HG02610 (cell line): ENCODE results near the gene PALD1.

Experiments
- ATAC-seq: cut with Tn5 transposase; IDR thresholded peaks from one replicate; pipeline ENCODE4 v1.9.1; 2021; ENCODE audit warnings: mild to moderate bottlenecking, moderate library complexity; ENCODE audit not compliant: unreplicated experiment

Gene PALD1

DNA sequence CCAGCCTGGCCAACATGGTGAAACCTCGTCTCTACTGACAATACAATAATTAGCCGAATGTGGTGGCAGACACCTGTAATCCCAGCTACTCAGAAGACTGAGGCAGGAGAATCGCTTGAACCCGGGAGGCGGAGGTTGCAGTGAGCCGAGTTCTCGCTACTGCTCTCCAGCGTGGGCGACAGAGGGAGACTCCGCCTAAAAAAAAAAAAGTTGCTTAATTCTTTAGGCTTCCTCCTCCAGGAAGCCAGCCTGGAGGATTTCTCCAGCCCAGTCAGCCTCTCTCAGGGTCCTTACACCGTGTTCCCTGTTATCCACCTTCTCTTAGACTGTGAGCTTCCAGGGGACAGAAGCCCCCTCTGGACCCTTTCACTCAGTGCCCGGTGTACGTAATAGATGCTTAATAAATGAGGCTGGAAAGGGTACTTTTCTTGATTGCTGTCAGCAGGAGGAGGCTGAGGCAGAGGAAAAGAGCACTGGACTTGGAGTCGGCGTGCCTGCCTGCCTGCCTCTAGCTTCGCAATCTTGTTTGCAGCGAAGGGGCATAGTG, 20.7 kb upstream of the PALD1 start:
- no peak for ATAC-seq

DNA sequence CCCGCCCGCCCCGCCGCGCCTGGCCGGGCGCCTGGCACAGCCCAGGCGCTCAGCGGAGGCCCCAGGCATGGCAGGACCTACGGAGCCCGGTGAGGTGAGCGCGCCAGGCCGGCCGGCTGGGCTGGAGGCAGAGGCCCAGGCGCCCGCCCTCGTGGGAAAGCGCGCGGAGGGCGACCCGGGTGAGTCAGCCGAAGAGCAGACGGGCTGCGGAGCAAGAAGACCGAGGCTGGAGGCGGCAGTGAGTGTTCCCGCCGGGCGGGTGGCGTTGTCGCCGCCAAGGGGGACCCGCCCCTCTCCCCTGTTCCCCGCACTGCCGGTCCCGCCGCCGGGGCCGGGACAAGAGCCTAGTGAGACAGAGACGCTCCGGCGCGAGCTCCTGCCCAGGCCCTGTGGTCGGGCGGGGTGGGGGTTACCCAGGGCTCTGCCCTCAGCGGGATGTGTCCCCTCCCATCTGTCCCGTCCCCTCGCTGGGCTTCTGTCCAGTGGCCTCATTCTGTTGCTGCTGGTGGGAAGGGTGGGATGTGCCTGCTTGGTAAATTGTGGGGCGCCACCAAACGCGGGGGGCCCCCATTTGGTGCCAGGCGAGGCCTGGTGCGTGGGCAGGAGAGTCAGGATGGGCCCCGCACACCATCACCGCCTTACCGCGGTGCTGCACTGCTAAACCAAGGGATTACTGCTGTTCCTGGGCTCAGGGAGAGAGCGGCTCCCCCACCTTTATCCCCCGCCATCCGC, 20.1 kb upstream of the PALD1 start:
- no peak for ATAC-seq

DNA sequence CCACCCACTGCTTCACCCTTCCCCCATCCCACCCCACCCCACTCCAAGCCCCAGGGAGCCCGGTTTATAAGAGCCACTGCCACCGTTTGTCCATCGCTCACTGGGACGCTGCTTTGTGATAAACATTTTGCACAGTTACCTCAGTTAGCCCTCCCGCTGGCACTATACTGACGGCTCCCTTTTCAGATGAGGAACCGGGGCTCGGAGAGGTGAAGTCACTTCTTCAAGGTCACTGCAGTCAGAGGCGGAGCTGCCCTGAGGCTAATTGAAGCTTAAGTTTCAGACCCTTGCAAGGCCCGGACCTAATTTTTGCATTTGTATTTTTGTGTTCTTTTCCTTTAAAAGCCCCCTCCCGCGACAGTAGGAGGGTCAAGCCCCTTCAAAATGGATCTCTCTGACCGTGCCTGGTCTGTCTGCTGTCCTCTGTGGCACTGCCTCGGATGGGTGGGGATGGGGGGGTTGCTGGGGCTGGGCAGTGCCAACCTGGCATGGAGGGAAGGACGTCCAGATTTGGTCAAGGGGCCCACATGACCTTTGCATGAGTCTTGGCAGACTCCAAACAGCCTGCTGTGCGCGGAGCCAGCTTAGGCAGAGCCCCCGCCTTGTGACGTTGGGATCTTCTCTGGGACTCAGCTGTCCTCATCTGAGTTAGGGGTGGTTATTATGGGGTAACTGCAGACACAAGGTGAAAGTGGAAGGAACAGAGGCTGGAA, 19.4 kb upstream of the PALD1 start:
- ATAC-seq: no peak

DNA sequence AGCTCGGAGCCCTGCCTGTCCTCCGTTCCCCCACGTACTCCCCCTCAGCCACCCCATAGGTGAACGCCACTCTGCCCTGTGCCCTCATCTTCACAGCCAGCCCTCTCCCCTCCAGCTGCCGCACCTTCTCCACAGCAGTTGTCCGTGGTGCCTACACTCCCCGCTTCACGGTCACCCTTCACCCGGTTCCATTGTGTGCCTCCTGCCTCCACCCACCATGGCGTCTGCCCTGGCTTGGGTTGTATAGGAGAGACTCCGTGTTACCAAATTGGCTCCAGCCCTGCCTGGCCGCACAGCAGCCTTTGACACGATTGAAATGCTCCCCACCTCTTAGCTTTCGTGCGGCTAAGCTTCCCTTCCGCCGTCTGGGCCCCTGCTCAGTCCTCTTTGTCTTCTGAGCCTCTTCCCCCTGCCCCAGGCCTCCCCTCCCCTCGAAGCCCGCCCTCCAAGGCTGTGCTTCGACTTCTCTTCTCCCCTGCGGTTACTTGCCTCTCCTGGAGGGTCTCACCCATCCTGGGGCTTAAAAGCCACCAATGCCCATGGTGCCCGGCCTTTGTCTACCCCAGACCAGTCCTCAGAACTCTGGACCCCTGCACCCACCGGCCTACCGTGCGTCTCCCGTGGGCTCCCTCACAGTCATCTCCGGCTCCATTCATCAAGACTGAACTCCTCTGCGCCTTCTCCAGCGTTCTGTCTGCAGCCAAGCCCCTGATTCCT, 18.6 kb upstream of the PALD1 start:
- ATAC-seq: no peak

DNA sequence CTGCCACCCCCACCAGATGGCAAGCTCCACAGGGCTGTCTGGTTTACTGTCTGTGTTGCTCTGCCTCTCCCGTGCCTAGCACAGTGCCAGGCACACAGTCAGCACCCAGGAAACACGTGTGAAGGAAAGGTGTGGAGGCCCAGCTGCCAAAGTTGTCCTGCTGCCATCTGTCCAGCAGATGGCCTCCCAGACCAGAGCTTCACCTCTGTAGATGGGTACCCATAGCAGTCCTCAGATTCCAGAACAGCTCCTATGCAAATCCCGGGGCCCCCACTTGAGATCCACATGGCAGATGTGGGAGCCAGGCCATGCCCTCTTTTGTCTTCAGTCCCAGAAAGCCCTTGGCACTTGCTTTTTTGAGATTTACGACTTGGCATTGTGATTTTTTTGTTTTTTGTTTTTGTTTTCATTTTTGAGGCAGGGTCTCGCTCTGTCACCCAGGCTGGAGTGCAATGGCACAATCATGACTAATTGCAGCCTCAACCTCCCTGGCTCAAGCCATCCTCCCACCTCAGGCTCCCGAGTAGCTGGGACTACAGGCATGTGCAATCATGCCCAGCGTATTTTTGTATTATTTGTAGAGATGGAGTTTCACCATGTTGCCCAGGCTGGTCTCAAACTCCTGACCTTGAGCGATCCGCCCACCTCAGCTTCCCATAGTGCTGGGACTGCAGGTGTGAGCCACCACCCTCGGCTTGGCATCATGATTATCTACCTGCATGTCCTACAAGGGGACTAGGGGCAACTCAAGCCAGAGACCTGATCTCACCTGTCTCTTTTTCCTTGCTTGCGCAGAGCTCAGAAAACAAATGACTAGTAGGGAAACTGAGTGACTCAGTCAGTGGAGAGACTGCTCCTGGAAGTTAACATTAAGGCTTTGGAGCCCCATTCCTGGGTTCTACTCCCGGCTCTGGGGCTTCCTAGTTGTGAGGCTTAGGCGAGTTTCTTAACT, 16.9 kb upstream of the PALD1 start:
- no peak for ATAC-seq

DNA sequence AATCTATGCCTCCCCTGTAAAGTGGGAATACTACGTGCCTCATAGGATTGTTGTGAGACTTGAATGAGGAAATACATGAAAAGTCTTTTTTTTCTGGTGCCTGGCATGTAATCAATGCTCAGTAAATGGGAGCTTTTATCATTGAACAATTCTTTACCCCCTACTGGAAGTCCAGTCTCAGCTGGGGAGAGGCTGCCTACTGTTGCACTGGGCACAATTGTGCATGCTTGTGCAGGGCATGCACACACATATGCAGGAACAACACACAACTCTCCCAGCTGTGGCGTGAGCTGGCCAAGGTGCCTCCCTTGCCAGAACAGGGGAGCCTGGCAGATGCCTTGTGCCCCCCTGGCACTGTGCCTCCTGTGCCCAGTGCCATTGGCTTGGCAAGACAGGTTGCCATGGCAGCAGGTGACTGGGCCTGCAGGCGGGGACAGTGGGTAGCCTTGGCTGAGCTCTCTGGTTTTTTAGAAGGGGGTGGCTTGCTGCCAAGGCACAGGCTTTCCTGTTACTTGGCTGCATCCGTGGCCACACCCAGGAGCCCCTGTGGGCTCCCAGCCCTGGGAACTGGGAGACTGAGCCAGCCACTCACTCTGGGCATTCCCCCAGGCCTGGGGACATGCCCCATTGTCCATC, 16.1 kb upstream of the PALD1 start:
- ATAC-seq: no peak

DNA sequence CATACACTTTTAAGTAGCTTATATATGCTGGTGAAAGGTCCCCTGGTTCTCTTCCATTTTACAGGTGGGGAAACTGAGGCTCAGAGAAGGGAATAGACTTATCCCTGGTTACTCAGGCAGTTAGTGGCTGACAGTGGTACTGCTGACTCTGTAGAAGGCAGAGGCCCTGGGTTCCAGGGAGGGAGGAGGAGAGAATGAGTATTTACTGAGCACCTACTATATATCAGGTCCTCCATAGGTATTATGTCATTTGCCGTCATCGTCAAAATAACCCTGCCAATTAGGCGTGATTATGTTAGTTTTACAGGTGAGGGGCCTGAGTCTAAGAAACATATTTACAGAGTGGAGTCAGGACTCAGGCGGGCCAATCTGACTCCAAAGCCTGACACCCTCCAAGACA, 13.3 kb upstream of the PALD1 start:
- no peak for ATAC-seq

DNA sequence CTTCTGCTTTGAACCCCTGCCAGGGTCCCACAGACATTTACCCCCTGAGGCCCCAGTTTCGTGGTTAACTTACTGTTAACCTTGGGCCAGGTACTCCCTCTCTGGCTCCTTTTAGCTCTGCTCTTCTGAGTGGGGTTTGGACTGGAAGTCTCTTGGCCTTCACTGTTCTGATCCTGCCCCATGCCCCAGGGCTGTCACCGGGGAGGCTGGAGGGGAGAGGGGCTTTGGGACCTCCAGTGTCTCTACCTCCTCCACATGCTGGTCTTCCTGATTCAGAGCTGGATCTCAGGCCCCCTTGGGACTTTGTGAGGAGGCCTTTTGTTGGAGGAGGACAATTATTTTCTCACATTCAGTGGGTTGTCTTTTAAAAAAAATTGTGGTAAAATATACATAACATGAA, 12.7 kb upstream of the PALD1 start:
- ATAC-seq: no peak

DNA sequence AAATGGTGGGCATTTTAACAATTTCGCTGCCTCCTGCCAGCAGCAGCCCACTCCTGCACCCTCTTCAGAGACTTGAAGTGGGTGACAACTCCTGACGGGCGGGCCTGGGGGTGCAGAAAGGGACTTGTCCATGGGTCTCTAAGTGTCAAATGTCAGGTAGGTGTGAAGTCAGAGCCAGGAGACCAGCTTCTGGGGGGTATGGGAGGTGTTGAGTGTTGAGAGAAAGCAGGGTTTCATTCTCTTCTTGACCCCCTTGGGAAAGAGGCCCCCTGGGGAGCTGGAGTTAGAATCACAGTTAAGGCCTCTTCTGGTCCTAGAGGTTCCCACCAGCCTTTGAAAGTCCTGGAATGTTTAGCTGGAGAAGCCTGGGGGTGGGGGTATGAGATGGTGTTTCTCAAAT, 11.6 kb upstream of the PALD1 start:
- no peak for ATAC-seq

DNA sequence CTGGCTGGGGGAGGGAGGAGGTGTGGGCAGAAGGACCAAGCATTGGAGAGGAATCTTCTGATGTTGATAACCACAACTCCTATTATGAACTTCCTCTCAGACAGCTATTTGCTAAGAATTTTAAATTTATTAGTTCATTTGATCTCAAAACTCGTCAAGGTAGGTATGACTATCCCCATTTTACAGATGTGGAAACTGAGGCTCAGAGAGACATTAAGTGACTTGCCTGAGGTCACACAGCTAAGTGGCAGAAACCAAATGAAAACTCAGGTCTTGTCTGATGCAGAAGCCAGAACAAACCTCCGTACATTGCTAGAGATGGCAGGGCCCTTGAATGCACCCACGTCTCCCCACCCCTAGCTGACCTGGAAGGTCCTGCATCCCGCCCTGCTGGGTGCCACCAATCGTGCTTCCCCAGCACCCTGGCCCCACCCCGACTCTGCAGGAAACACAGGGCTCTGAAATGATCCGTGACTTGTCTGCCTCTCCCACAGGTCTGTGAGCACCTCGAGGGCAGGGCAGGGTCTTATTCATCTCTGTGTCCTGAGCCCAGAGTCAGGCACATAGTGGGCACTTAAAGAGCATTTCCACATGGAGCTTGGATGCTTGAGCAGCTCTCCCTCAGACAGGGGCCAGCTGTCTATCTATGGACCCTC, 5.6 kb upstream of the PALD1 start:
- ATAC-seq: no peak

DNA sequence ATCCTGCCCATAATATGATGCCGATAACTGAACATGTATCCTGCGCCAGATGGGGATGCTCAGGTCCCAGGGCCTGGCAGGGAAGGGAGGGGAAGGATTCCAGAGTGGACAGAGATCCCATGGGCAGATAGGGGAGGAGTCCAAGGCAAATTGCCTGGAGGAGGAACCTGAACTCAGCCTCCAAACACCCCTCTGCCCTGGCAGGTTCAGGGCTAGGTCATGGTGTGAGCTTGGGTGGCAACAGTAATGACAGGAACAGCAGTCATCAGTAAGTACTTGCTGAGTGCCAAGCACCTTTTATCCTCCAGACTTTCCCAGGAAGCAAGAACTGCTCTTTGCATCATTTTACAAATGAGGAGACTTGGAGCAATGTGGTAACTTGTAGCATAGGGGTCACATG, 3.8 kb upstream of the PALD1 start:
- ATAC-seq: no peak

DNA sequence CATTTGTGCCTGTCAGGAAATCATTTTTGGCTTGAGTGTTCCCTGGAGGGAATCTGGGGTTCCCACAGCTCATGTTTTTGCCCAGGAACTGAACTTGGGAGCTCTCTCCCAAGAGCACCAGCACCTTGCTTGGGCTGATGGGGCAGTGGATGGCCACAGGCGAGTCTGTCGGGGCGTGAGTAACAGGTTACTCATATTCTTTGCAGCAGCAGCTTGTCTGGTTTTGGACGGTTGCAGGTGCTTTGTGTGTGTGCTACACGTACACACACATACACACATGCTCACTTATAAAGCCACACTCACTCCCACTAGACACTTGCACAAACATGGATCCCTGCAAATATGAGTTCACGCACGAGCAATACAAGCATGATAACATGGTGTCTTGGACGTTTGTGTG, 2.9 kb upstream of the PALD1 start:
- no peak for ATAC-seq

DNA sequence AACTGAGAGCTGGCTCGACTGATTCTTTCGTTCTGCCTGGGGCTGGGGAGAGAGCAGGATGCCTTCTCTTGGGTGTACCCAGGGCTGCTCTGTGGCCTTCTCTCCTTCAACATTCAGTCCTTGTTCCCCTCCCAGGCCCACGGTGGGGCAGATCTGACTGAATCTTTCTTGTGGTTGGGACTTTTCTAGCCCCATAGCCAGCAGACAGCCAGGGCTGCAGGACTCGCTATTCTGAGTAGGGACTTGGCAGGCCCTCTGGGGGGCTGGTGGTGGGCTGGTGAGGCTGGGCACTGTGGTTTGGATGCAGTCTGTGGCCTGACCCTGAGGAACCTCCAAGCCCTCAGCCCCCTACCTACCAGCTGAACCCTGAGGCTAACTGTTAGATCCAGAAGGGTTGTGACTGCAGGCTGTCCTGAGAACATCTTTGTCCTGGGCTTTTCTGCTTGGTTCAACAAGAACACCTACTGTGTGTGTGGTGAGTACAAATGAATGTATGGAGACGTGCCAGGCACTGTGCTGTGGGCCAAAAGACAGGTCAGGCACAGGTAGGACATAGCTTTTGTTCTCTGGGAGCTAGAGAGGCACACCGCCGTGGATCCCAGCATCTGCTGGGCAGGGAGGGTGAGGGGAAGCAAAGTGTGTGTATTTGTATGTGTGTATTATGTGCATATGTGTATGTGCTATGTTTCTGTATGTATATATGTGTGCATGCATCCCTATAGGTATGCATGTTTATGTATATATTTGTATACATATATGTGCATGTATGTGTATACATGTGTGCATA, 2.1 kb upstream of the PALD1 start:
- ATAC-seq: peak; percentile 35

DNA sequence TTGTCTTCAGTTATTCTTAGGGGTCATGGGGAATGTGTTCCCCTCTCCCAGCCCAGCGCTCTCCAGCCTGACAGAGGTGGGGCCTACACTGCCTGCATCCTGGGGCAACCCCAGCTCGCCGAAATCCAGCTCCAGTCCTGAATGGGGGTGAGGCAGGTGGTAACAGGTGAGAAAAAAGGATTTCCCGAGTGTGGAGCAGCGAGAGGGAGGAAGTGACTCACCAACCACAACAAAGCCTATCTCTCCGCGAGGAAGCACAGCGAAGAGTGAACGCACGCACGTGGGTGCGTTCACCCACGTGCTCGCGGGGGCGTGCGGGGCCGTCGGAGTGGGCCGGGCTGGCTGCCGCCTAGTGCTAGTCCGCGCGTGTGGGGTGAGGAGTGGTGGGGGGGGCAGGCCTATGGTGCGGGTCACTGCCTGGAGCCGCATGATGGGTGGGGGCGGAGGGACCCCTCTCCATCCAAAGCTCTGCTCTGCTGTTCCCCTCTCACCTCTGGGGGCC, 855 bp upstream of the PALD1 start:
- no peak for ATAC-seq

DNA sequence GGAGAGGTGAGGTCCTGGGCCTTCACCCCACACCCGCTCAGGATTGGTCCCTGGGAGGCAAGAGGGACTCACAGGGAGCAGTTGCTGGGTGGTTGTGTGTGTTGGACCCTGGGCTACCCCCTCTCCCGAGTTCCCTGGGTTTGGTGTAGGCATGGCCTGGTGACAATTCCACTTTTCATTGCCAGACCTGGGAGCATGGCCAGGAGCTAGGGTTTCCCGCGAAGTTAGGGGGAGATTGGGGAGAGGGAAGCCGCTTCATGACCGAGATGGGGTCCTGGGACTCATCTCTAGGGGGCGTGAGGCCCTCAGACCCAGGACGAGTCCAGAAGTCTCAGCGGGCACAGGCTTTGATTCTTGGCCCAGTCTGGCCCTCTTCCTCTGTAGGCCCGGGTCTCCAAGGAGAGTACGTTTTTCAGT, 606 bp downstream of the PALD1 start:
- ATAC-seq: no peak

DNA sequence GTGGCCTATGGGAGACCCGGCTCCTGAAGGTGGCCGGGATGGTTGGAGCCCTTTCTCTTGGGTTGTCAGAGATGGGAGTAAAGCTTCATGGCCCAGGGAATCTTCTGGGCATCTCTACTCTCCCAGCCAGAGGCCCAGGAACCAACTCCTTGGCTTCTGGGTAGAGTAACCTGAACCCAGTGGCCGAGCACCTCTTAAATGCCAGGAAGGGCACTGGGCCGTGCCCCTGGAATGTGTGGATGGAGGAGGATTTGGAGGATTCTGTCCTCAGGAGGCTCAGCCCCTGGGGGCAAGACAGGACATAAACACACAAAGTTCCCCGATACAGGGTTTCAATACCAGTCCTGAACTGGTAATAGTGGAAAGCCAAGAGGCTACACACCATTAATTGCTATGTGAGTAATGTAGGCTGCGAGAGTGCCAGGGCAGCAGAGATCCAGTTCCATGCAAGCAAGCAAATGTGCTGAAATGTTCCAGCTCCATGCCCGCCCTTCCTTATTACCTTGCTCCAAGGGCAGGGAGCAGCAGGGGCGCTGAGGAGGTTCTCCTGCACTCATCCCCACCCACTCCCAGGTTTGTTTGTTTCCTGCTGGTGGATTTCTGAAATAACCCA, 1.2 kb downstream of the PALD1 start:
- no peak for ATAC-seq

DNA sequence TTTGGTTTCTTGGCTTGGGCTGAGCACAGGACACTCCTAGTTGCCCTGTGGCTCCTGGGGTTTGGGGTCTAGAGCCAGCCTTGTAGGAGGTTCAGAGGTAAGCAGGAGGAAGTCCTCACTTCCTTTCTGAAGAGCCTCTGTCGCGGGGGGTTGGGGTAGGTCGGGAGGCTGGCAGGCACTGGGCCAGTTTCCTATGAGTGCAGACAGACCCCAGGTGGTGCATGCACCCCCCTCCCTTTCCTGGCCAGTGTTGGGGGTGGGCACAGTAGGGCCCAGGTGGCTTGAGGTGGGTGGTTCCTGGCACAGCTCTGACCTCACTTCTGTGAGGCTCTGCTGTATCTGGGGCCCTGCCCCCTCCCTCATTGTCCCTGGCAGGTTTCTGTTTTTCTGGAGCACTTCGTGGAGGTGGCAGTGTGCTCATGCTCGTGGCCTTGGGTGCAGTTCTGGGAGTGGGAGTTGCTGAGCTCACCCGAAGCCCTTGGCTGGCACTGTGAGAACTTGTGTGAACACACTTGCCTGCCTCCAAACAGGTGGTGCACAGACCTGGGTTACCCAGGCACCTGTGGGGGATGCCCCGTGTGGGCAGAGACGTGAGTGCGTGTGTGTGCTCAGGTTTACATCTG, 1.8 kb downstream of the PALD1 start:
- ATAC-seq: no peak

DNA sequence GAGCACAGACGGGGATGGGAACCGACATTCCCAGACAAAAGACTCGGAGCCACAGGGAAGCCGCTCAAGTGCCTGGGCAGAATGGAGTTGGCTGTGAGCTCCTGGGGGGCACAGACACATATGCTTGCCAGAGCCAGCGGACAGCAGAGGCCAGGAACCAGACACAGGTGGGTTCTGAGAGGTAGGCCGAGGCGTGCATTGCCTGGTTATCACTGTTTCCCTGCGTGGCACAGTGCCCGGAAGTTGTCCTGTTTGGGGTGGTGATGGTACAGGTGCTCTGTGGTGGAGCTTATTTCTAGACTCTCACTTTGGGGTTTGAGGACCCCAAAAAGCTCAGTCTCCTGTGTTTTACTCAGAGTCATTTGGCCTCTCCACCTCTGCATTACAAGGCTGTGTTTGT, 2.5 kb downstream of the PALD1 start:
- no peak for ATAC-seq
